AG04450 (cell line): Measurements from ENCODE around the gene YRDC. TPM values are rescaled to one million over a fixed set of nuclear protein-coding genes. Genes with fewer than 3 reads are reported as not detected.

Source experiments
- CTCF ChIA-PET: fragments of 300-600, 350-600 bp; formaldehyde crosslinking; extraction: SDS; loops from one replicate; lab custom pipeline; 2022; ENCODE audit warnings: antibody characterized with exemption, inconsistent platforms; lab: Charles Lee
- POLR2A ChIA-PET: fragments of 350-600 bp; formaldehyde crosslinking; extraction: SDS; loops from one replicate; lab custom pipeline; 2021; ENCODE audit warnings: antibody characterized with exemption, inconsistent platforms; lab: Yijun Ruan, JAX
- DNase-seq: peaks from one replicate; pipeline ENCODE4 v3.0.0-alpha.2; 2011; ENCODE audit warnings: low read depth, low spot score
- H3K27ac ChIP-seq: one replicate; pipeline ENCODE4 v1.5.1; 2012; ENCODE audit warnings: low read depth, low read length, control low read depth
- H3K27me3 ChIP-seq: one replicate; pipeline ENCODE4 v1.6.0; 2012; ENCODE audit warnings: low read length; ENCODE audit not compliant: control insufficient read depth, insufficient read depth
- H3K4me3 ChIP-seq: 2 replicates; pipeline ENCODE4 v1.5.1; 2011; ENCODE audit warnings: mild to moderate bottlenecking, low read depth, low read length, control low read depth
- H3K9me3 ChIP-seq: 2 replicates; pipeline ENCODE4 v1.5.1; 2012; ENCODE audit warnings: low read length; ENCODE audit not compliant: control insufficient read depth, insufficient read depth
- CTCF ChIP-seq: IDR thresholded peaks from 2 replicates; pipeline ENCODE4 v1.5.1; 2011; ENCODE audit warnings: low read depth, low read length, control low read depth, inconsistent platforms
- polyA plus RNA-seq: library from polyadenylated mRNA; depleted of rRNA; stranded (reverse); fragments of >200 nt; gene quantifications from 2 replicates; pipeline ENCODE4 v1.2.3, GENCODE V29; 2011; rRNA removed

YRDC gene
- polyA plus RNA-seq, 1 experiment, result 15.2 TPM

DNA sequence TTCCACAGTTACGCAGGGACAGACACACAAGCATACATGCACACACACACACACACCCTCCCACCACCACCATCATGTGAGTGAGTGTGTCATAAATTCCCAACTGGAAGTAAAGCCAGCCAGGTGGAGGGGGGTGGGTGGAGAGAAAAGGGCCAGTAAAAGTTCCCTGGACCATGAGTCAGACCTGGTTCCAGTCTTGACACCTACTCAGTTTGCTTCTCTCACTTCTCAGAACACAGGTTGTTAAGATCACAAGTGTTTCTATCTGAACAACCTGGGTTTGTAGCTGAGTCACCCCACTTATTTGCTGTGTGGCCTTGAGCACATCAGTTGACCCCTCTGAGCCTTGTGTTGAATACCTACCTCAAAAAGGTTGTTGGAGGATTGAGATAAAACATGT is 52.7 kb downstream of the YRDC start:
- no peak for DNase-seq
- POLR2A ChIA-PET, result no interaction called here
- Histone ChIP-seq H3K27ac (no peak overlapping the region), H3K27me3 (peaks cover 27% of the 10 kb centered on the region), H3K4me3 (no peak overlapping the region), H3K9me3 (no peaks in the 10 kb centered on the region)
- TF ChIP-seq CTCF, result no peak
- CTCF ChIA-PET, result interaction anchor here (0.9 kb wide), 1 partner anchor 9 kb away, joined by 3 read pairs; no protein-coding TSS in a partner anchor

DNA sequence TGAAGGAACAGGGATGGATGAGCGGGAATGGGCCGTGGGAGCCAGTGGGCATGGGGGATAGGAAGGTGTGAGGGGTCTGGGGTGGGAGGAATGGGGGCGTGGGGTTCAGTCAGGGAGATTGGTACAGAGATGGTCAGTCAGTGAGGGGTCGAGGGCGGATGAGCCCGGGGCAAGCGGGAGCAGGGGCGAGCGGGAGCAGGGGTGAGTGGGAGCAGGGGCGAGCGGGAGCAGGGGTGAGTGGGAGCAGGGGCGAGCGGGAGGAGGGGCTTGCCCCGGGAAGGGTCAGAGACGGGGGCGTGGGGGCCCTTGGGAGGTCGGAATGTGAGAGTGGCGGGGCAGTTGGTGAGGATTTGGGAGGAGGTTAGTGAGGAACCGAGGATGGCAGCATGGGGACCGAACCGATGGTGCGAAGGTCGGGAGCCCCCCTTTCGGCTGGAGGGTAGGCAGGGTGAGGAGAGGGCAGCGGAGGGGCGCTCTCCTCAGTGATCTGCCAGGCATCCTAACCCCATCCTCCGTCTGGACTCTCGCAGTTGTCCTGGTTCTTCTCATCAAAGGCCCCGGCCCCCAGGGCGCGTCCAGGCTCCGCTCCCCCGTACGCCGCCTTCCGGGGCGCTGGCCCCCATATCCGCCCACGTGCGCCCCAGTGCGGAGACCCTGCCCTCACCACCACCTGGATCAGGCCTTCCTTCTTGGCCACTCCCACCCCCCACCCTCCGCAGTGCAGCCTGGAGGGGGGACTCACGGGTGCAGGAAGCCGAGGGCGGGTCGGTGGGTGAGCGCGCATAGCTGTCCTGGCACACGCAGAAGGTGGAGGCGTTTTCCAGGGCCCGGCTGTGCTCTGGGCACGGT is 54.3 kb downstream of the YRDC start:
- H3K4me3 ChIP-seq, result no peak overlapping the region
- ChIA-PET POLR2A (no interaction called here), CTCF (no interaction called here)
- no peak overlapping the region for H3K27ac ChIP-seq
- no peak for TF ChIP-seq CTCF
- H3K27me3 ChIP-seq, result peaks cover 27% of the 10 kb centered on the region
- H3K9me3 ChIP-seq, result no peaks in the 10 kb centered on the region
- no peak for DNase-seq

Other genes with a start within 250 kb of the YRDC start
- 52.5 and 64.7 TPM in 2 replicates for gene GNL2, start 212.3 kb downstream of the YRDC start, polyA plus RNA-seq
- gene RSPO1, start 173.3 kb downstream of the YRDC start, polyA plus RNA-seq, result 0.04 TPM in 1 of 2 replicates, not detected in the other
- 7.1 and 9.6 TPM in 2 replicates for gene CDCA8, start 115.7 kb downstream of the YRDC start, polyA plus RNA-seq
- not detected in 2 replicates for gene EPHA10, start 43.1 kb downstream of the YRDC start, polyA plus RNA-seq
- 0.32 and 0.65 TPM in 2 replicates for gene MANEAL, start 14.4 kb downstream of the YRDC start, polyA plus RNA-seq
- 26.0 and 30.3 TPM in 2 replicates for gene C1orf122, start 418 bp downstream of the YRDC start, polyA plus RNA-seq
- gene MTF1, start 51.4 kb upstream of the YRDC start, polyA plus RNA-seq, result 6.8 and 8.6 TPM in 2 replicates
- gene INPP5B, start 138.8 kb upstream of the YRDC start, polyA plus RNA-seq, result 20.1 and 21.9 TPM in 2 replicates
- 60.0 and 76.1 TPM in 2 replicates for gene SF3A3, start 181.8 kb upstream of the YRDC start, polyA plus RNA-seq
- gene FHL3, start 197.3 kb upstream of the YRDC start, polyA plus RNA-seq, result 10.0 and 13.5 TPM in 2 replicates
- 32.9 and 43.8 TPM in 2 replicates for gene UTP11, start 204.5 kb upstream of the YRDC start, polyA plus RNA-seq
- not detected in 2 replicates for gene POU3F1, start 238.6 kb upstream of the YRDC start, polyA plus RNA-seq